Tibial nerve (tissue), 3 donors: ENCODE results near the gene BRD7.

ENCODE experiments used
- CTCF ChIP-seq, 5 experiments: fragments of 200-600 bp in 3 of 5; fragments of 450-650 bp in 2 of 5; sonication (generic) in 3 of 5; IDR thresholded peaks; one replicate each; pipeline ENCODE4 v1.5.1; 2016 to 2019; ENCODE audit warnings: antibody characterized with exemption in 5 of 5, mild to moderate bottlenecking in 3 of 5, moderate library complexity in 2 of 5
- POLR2A ChIP-seq, 2 donors: fragments of 450-650 bp; IDR thresholded peaks; one replicate each; pipeline ENCODE4 v1.6.1; 2017; ENCODE audit warnings: antibody characterized with exemption in 2 of 2, mild to moderate bottlenecking in 2 of 2, moderate library complexity in 2 of 2

GRCh38 chr16:50416388-50416787, 47.6 kb upstream of the BRD7 start:
- TF ChIP-seq CTCF (IDR thresholded peaks at IDR 0.05) (no peak), POLR2A (IDR thresholded peaks at IDR 0.05) (no peak)
